Hepatocyte (in vitro differentiated cells): Measurements from ENCODE around the gene DLGAP4.

ENCODE experiments used
- EZH2 ChIP-seq: fragments of 200-600 bp; sonication (generic); IDR thresholded peaks from 2 replicates; pipeline ENCODE4 v1.6.1; 2016; ENCODE audit warnings: antibody characterized with exemption, mild to moderate bottlenecking, borderline replicate concordance
- EZH2phosphoT487 ChIP-seq: fragments of 200-600 bp; sonication (generic); IDR thresholded peaks from one replicate; pipeline ENCODE4 v1.6.1; 2018; ENCODE audit warnings: antibody characterized with exemption, mild to moderate bottlenecking, low read depth, moderate library complexity; ENCODE audit not compliant: unreplicated experiment, severe bottlenecking
- TF ChIP-seq, protein P1 (sequence below): fragments of 200-600 bp; sonication (generic); IDR thresholded peaks from 2 replicates; pipeline ENCODE4 v1.5.1; 2016; ENCODE audit warnings: antibody characterized with exemption, mild to moderate bottlenecking; ENCODE audit not compliant: poor library complexity

DNA sequence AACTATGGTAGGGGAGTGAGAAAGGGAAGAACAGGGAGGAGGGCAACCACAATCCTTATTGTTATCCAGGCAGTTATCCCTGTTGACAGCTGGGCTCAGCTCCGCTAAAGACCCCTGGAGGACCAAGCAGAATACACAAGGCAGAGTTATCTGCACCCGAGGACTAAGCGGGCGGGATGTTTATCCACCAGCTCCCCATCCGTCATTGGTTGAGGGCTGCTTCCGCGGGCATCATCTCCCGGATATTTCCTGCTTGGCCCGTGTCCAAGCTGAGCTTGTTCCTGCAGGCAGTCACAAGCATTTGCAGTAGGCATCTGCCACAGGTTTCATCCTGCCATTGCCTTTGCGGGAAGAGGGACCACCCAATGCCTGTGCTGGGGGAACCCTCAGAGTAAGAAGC, 102.1 kb downstream of the DLGAP4 start:
- TF ChIP-seq EZH2phosphoT487 (no peak), EZH2 (no peak)
- TF ChIP-seq, protein P1, sequence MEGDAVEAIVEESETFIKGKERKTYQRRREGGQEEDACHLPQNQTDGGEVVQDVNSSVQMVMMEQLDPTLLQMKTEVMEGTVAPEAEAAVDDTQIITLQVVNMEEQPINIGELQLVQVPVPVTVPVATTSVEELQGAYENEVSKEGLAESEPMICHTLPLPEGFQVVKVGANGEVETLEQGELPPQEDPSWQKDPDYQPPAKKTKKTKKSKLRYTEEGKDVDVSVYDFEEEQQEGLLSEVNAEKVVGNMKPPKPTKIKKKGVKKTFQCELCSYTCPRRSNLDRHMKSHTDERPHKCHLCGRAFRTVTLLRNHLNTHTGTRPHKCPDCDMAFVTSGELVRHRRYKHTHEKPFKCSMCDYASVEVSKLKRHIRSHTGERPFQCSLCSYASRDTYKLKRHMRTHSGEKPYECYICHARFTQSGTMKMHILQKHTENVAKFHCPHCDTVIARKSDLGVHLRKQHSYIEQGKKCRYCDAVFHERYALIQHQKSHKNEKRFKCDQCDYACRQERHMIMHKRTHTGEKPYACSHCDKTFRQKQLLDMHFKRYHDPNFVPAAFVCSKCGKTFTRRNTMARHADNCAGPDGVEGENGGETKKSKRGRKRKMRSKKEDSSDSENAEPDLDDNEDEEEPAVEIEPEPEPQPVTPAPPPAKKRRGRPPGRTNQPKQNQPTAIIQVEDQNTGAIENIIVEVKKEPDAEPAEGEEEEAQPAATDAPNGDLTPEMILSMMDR, result no peak
